ENCODE measurements around the gene SEC14L1.

SEC14L1 gene

DNA sequence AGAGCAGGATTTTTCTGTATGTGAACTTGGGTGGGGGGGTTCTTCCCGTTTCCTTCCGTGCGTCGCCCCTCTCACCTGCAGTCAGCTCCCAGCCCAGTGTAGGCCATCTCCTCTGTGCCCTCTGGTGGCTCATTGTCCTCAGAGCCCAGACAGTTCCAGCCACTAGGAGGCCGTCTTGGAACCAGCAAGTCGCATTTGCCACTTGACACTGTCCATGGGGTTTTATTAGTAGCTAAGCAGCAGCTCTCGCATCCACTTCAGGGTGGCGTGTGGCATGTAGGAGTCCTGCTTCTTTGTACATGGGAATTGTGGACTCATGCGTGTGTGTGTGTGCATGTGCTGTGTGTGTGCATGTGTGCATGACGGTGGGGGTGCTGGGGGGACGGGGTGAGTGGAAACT is 74.0 kb downstream of the SEC14L1 start:
- H3K36me3 ChIP-seq (ENCODE audit: control insufficient read depth in 2 of 2, insufficient read depth in 2 of 2, low read length in 2 of 2), result peaks cover 44 to 68% of the 10 kb centered on the region in 2 donors
- H3K9me3 ChIP-seq (ENCODE audit: control insufficient read depth in 2 of 2, low read length in 2 of 2), result no peaks in the 10 kb centered on the region
- H3K27ac ChIP-seq (ENCODE audit: low read length), result no peak overlapping the region
- H3K9ac ChIP-seq (ENCODE audit: low read length in 2 of 2), result no peak overlapping the region
- no peak overlapping the region for H3K4me3 ChIP-seq (ENCODE audit: low read length in 2 of 2)
- no peaks in the 10 kb centered on the region for H3K27me3 ChIP-seq (ENCODE audit: control insufficient read depth in 1 of 2, insufficient read depth in 2 of 2, low read length in 2 of 2)
- H3K4me1 ChIP-seq (ENCODE audit: control insufficient read depth, insufficient read depth, low read length), result peaks cover 3% of the 10 kb centered on the region

DNA sequence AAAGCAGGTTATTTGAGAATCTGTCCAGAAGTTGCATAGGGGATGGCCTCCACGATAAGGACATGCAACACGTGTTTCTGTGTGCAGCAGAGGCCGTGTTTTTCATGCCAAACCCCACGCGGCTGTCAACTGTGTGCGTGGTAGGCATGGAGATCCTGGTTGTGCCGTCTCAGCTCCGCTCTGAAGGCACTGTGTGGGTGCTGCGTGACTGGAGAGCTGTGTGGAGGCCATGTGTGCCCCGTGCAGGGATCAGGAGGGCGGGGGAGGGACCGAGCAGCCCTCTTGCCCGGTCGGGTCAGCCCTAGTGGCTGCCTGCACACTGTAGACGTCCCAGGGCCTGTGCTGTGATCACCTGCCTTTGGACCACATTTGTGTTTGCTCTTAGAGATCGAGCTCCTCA is 74.5 kb downstream of the SEC14L1 start:
- H3K27me3 ChIP-seq (ENCODE audit: control insufficient read depth in 1 of 2, insufficient read depth in 2 of 2, low read length in 2 of 2), result no peaks in the 10 kb centered on the region
- H3K4me1 ChIP-seq (ENCODE audit: control insufficient read depth, insufficient read depth, low read length), result peaks cover 2% of the 10 kb centered on the region
- H3K9me3 ChIP-seq (ENCODE audit: control insufficient read depth in 2 of 2, low read length in 2 of 2), result no peaks in the 10 kb centered on the region
- H3K4me3 ChIP-seq (ENCODE audit: low read length in 2 of 2), result no peak overlapping the region
- peaks cover 40 to 65% of the 10 kb centered on the region in 2 donors for H3K36me3 ChIP-seq (ENCODE audit: control insufficient read depth in 2 of 2, insufficient read depth in 2 of 2, low read length in 2 of 2)
- no peak overlapping the region for H3K27ac ChIP-seq (ENCODE audit: low read length)
- no peak overlapping the region for H3K9ac ChIP-seq (ENCODE audit: low read length in 2 of 2)

DNA sequence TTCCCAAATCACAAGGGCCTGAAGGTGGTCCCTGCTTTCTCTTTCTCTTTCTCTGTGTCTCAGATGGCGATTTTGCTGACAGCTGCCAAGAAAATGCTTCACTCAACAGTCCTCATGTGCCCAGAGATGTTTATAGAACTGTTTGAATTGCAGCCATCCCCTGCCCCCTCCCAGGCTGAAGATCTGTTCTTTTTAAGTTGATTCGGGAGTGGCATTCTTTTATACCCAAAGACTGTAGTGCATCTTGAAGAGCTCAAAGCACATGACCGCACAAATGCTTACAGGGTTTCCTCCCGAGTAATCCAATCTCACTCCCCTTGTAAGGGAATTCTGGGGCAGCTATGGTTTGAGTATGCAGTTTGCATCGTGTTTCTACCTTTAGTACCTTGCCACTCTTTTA is 75.7 kb downstream of the SEC14L1 start:
- H3K27ac ChIP-seq (ENCODE audit: low read length), result no peak overlapping the region
- no peaks in the 10 kb centered on the region for H3K4me1 ChIP-seq (ENCODE audit: control insufficient read depth, insufficient read depth, low read length)
- H3K9me3 ChIP-seq (ENCODE audit: control insufficient read depth in 2 of 2, low read length in 2 of 2), result no peaks in the 10 kb centered on the region
- no peak overlapping the region for H3K4me3 ChIP-seq (ENCODE audit: low read length in 2 of 2)
- H3K36me3 ChIP-seq (ENCODE audit: control insufficient read depth in 2 of 2, insufficient read depth in 2 of 2, low read length in 2 of 2), result peaks cover 28 to 53% of the 10 kb centered on the region in 2 donors
- H3K27me3 ChIP-seq (ENCODE audit: control insufficient read depth in 1 of 2, insufficient read depth in 2 of 2, low read length in 2 of 2), result no peaks in the 10 kb centered on the region
- peak overlapping the region in 1 of 2 donors; percentile 13 for H3K9ac ChIP-seq (ENCODE audit: low read length in 2 of 2)

DNA sequence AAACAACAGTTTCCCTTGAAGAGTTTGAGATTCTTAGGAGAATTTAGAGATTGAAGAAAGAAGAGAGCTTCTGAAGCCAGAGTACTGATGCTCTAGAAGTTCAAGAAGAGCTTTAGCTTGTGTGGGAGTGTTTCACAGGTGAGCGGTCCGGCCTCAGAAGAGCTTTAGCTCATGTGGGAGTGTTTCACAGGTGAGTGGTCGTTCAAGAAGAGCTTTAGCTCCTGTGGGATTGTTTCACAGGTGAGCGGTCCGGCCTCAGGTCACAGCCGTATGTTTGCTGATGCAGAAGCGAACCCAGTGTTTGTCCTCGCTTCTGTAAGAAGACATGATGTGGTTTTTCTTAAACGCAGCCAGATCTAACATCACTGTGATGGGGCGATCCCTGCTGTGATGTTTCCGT is 76.4 kb downstream of the SEC14L1 start:
- Histone ChIP-seq H3K4me1 (ENCODE audit: control insufficient read depth, insufficient read depth, low read length) (no peaks in the 10 kb centered on the region), H3K27ac (ENCODE audit: low read length) (no peak overlapping the region), H3K4me3 (ENCODE audit: low read length in 2 of 2) (no peak overlapping the region), H3K9me3 (ENCODE audit: control insufficient read depth in 2 of 2, low read length in 2 of 2) (no peaks in the 10 kb centered on the region), H3K36me3 (ENCODE audit: control insufficient read depth in 2 of 2, insufficient read depth in 2 of 2, low read length in 2 of 2) (peaks cover 24 to 47% of the 10 kb centered on the region in 2 donors), H3K9ac (ENCODE audit: low read length in 2 of 2) (no peak overlapping the region), H3K27me3 (ENCODE audit: control insufficient read depth in 1 of 2, insufficient read depth in 2 of 2, low read length in 2 of 2) (no peaks in the 10 kb centered on the region)

DNA sequence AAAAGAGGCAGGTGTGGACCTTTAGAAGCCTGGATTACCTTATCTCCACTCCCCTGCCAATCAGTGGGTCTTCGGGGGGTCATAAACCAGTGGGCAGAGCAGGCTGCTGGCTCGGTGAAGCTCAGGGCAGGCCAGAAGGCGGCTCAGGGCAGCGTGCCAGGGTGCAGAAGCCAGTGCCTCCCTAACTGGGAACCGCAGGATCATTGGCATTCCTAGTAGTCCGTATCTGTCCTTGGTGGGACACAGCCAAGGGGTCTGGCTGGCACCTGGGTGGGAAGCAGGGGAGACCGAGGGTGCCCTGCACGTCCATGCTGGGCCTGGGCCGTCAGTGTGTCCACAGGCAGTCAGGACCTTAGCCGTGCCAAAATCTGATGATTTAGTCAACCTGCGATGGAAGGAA is 76.8 kb downstream of the SEC14L1 start:
- no peaks in the 10 kb centered on the region for H3K4me1 ChIP-seq (ENCODE audit: control insufficient read depth, insufficient read depth, low read length)
- H3K9ac ChIP-seq (ENCODE audit: low read length in 2 of 2), result no peak overlapping the region
- no peaks in the 10 kb centered on the region for H3K27me3 ChIP-seq (ENCODE audit: control insufficient read depth in 1 of 2, insufficient read depth in 2 of 2, low read length in 2 of 2)
- no peaks in the 10 kb centered on the region for H3K9me3 ChIP-seq (ENCODE audit: control insufficient read depth in 2 of 2, low read length in 2 of 2)
- H3K27ac ChIP-seq (ENCODE audit: low read length), result no peak overlapping the region
- peaks cover 20 to 42% of the 10 kb centered on the region in 2 donors for H3K36me3 ChIP-seq (ENCODE audit: control insufficient read depth in 2 of 2, insufficient read depth in 2 of 2, low read length in 2 of 2)
- H3K4me3 ChIP-seq (ENCODE audit: low read length in 2 of 2), result no peak overlapping the region

DNA sequence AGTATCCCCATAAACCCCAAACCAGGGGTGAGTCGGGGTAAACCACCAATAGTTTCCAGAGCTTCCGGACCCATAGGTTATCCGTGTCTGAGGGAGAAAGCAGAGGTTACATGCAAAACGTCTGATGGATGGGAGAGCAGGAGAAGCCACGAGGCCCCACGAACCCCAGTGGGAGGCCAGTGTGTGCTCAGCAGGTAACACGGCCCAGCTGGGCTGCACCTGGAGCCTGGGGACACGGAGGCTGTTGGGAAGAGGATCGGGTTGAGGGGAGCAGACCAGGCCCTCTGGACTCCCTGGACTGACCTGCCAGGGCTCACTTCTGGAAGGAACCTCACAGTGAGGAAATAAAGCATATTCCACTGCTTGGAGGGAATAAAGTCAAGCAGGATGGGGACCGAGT is 78.1 kb downstream of the SEC14L1 start:
- Histone ChIP-seq H3K27ac (ENCODE audit: low read length) (no peak overlapping the region), H3K9me3 (ENCODE audit: control insufficient read depth in 2 of 2, low read length in 2 of 2) (no peaks in the 10 kb centered on the region), H3K4me1 (ENCODE audit: control insufficient read depth, insufficient read depth, low read length) (no peaks in the 10 kb centered on the region), H3K36me3 (ENCODE audit: control insufficient read depth in 2 of 2, insufficient read depth in 2 of 2, low read length in 2 of 2) (peaks cover 11 to 29% of the 10 kb centered on the region in 2 donors), H3K9ac (ENCODE audit: low read length in 2 of 2) (no peak overlapping the region), H3K27me3 (ENCODE audit: control insufficient read depth in 1 of 2, insufficient read depth in 2 of 2, low read length in 2 of 2) (no peaks in the 10 kb centered on the region), H3K4me3 (ENCODE audit: low read length in 2 of 2) (no peak overlapping the region)

DNA sequence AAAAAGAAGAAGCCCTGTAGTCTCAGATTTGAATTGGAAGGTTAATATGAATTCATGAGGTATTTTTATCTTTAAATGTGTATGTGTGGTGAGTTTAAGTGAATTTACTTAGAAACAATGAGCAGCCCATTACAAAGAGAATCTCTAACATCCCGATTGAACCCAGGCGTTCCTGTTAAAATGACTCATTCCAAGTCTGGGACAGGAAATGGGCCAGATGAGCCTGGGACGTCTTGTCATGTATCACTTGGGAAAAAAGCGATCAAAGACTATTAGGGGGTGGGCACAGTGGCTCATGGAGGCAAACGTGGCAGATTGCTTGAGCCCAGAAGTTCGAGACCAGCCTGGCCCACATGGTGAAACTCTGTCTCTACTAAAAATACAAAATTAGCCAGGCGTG is 81.6 kb downstream of the SEC14L1 start:
- Histone ChIP-seq H3K9me3 (ENCODE audit: control insufficient read depth in 2 of 2, low read length in 2 of 2) (no peaks in the 10 kb centered on the region), H3K27ac (ENCODE audit: low read length) (no peak overlapping the region), H3K9ac (ENCODE audit: low read length in 2 of 2) (no peak overlapping the region), H3K4me1 (ENCODE audit: control insufficient read depth, insufficient read depth, low read length) (no peaks in the 10 kb centered on the region), H3K36me3 (ENCODE audit: control insufficient read depth in 2 of 2, insufficient read depth in 2 of 2, low read length in 2 of 2) (peaks cover 0 to 9% of the 10 kb centered on the region in 2 donors), H3K27me3 (ENCODE audit: control insufficient read depth in 1 of 2, insufficient read depth in 2 of 2, low read length in 2 of 2) (no peaks in the 10 kb centered on the region), H3K4me3 (ENCODE audit: low read length in 2 of 2) (no peak overlapping the region)

- no peak overlapping the region for H3K27ac ChIP-seq (ENCODE audit: low read length)
- no peaks in the 10 kb centered on the region for H3K27me3 ChIP-seq (ENCODE audit: control insufficient read depth in 1 of 2, insufficient read depth in 2 of 2, low read length in 2 of 2)
- no peak overlapping the region for H3K4me3 ChIP-seq (ENCODE audit: low read length in 2 of 2)
Observed at GRCh38 chr17:77223642-77224420, 83.1 kb downstream of the SEC14L1 start.

GRCh38 chr17:77225265-77225664 is 84.5 kb downstream of the SEC14L1 start:
- Histone ChIP-seq H3K4me1 (ENCODE audit: control insufficient read depth, insufficient read depth, low read length) (no peaks in the 10 kb centered on the region), H3K9me3 (ENCODE audit: control insufficient read depth in 2 of 2, low read length in 2 of 2) (no peaks in the 10 kb centered on the region), H3K9ac (ENCODE audit: low read length in 2 of 2) (no peak overlapping the region), H3K27ac (ENCODE audit: low read length) (no peak overlapping the region), H3K36me3 (ENCODE audit: control insufficient read depth in 2 of 2, insufficient read depth in 2 of 2, low read length in 2 of 2) (no peaks in the 10 kb centered on the region), H3K27me3 (ENCODE audit: control insufficient read depth in 1 of 2, insufficient read depth in 2 of 2, low read length in 2 of 2) (no peaks in the 10 kb centered on the region), H3K4me3 (ENCODE audit: low read length in 2 of 2) (no peak overlapping the region)

More at GRCh38 chr17:77223642-77224420, 83.1 kb downstream of the SEC14L1 start:
- no peak overlapping the region for H3K9ac ChIP-seq (ENCODE audit: low read length in 2 of 2)
- H3K9me3 ChIP-seq (ENCODE audit: control insufficient read depth in 2 of 2, low read length in 2 of 2), result no peaks in the 10 kb centered on the region
- H3K4me1 ChIP-seq (ENCODE audit: control insufficient read depth, insufficient read depth, low read length), result no peaks in the 10 kb centered on the region
- peaks cover 0 to 3% of the 10 kb centered on the region in 2 donors for H3K36me3 ChIP-seq (ENCODE audit: control insufficient read depth in 2 of 2, insufficient read depth in 2 of 2, low read length in 2 of 2)

DNA sequence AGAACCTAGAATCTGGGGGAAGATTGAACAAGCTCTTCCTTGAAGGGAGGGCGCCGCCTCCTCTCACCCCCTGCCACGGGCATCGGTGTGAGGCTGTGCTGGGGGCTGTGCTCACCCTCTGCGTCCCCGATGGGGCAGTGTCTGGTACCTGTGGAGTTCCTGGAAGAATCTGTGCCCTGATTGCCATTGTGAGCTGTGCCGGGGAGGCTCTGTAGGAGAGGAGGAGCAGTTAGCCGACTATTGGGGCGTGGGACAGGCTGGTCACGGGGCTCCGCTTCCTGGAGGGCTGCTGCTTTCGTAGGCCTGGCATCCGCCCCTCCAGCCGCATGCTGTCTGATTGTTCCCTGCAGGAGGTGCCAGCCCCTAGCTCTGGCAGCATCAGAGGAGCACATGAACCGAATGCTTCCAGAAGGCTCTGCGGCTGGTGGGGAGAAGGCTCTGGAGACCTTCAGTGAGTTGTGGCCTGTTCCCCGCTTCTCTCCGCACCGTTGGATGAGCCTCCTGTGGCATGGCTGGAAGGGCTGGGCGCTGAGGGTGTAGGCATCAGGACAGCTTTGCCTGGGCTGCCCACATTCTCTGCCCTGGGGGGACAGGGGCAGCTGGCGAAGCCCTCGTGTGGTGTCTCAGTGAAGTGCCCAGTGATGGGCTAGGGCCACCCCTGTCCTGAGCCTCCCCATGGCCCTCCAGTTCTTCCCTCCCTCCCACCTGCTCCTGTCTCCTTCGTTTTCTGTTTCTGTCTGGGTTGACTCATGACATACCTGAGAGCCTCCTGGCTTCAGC is 86.9 kb downstream of the SEC14L1 start:
- Histone ChIP-seq H3K9me3 (ENCODE audit: control insufficient read depth in 2 of 2, low read length in 2 of 2) (no peaks in the 10 kb centered on the region), H3K4me1 (ENCODE audit: control insufficient read depth, insufficient read depth, low read length) (no peaks in the 10 kb centered on the region), H3K9ac (ENCODE audit: low read length in 2 of 2) (no peak overlapping the region), H3K4me3 (ENCODE audit: low read length in 2 of 2) (no peak overlapping the region), H3K36me3 (ENCODE audit: control insufficient read depth in 2 of 2, insufficient read depth in 2 of 2, low read length in 2 of 2) (no peaks in the 10 kb centered on the region), H3K27ac (ENCODE audit: low read length) (no peak overlapping the region), H3K27me3 (ENCODE audit: control insufficient read depth in 1 of 2, insufficient read depth in 2 of 2, low read length in 2 of 2) (no peaks in the 10 kb centered on the region)

Data from stomach smooth muscle (tissue), 2 donors.